Glutamatergic neuron (in vitro differentiated cells): ENCODE results near the gene MRPS5. TPM values are rescaled to one million over a fixed set of nuclear protein-coding genes. Genes with fewer than 3 reads are reported as not detected.

ENCODE experiments used
- DNase-seq: peaks from one replicate; pipeline ENCODE4 v3.0.0; 2022
- H3K27ac Mint-ChIP-seq: one replicate; pipeline ENCODE4 v1.8.0; 2020; ENCODE audit warnings: mild to moderate bottlenecking, mixed read lengths, inconsistent platforms; ENCODE audit not compliant: unreplicated experiment
- H3K27me3 Mint-ChIP-seq: one replicate; pipeline ENCODE4 v1.8.0; 2020; ENCODE audit warnings: mild to moderate bottlenecking, moderate library complexity, mixed read lengths, inconsistent platforms; ENCODE audit not compliant: unreplicated experiment
- H3K36me3 Mint-ChIP-seq: one replicate; pipeline ENCODE4 v1.8.0; 2020; ENCODE audit warnings: mild to moderate bottlenecking, mixed read lengths, inconsistent platforms; ENCODE audit not compliant: unreplicated experiment
- H3K4me1 Mint-ChIP-seq: one replicate; pipeline ENCODE4 v1.8.0; 2020; ENCODE audit warnings: mild to moderate bottlenecking, low read depth, mixed read lengths, inconsistent platforms; ENCODE audit not compliant: unreplicated experiment
- H3K4me3 Mint-ChIP-seq: one replicate; pipeline ENCODE4 v1.8.0; 2020; ENCODE audit warnings: mild to moderate bottlenecking, mixed read lengths, inconsistent platforms; ENCODE audit not compliant: unreplicated experiment
- H3K9me3 Mint-ChIP-seq: one replicate; pipeline ENCODE4 v1.8.0; 2020; ENCODE audit warnings: mild to moderate bottlenecking, moderate library complexity, mixed read lengths, inconsistent platforms; ENCODE audit not compliant: unreplicated experiment
- total RNA-seq: library from RNA; stranded (reverse); fragmentation: NEBNext Ultra II Directional; extraction: Animal tissue kit (Norgen Biotek cat#: 25700); gene quantifications from one replicate; pipeline ENCODE4 v1.2.1, GENCODE V29; 2021; ENCODE audit not compliant: unreplicated experiment
- TF ChIP-seq, protein P1 (sequence below): fragments of 200-600 bp; sonication (generic); IDR thresholded peaks from one replicate; pipeline ENCODE4 v1.5.0; 2021; ENCODE audit not compliant: partially characterized antibody, unreplicated experiment

The MRPS5 gene
- total RNA-seq, 1 donor from 2014 or later: 68.7 TPM

DNA sequence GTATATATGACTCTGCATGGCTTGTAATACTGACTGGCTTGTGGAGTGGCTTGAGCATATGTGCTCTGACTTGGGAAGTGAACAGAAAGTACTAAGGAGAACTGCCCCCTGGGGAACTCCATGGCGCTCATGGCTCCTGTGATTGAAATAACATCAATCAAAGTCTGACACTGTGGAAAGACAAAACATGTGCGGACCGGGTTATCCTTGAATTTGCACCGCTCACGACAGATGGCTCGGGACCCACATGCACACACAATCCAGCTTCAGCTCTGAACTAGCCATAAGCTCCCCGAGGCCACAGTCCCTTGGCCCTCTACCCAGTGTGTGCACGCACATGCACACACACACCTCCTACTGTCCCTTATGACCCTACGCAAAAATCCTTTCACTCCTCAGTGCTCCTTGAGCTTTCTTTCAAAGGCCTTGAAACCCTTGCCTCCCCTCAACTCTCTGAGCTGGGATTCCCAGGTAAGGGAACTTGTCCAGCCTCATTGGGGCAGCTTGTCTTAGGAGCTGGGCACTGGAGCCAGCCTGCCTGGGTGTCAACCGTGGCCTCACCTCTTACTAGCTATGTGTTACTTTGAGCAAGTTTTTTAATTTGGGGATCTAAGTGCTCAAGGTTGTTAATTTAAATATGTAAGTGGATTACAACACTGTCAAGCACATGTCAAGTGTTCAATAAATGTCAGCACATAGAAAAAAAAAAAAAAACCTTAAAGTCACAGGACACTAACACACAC is 43.6 kb downstream of the MRPS5 start:
- H3K36me3 Mint-ChIP-seq: no peaks in the 10 kb centered on the region

DNA sequence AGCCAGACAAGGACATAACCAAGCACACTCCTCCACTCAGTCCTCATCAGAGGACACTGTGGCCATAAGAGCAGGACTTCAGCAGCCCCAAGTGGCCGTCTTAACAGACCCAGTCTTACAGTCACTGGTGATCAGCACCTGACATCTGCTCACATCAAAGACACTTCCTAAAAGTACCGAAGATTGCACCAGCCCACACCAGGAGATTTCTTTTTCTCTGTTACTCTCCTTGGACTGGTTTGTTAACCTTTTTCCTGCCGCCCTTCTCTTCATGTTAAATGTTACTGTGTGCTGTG is 44.1 kb downstream of the MRPS5 start:
- TF ChIP-seq, protein P1, sequence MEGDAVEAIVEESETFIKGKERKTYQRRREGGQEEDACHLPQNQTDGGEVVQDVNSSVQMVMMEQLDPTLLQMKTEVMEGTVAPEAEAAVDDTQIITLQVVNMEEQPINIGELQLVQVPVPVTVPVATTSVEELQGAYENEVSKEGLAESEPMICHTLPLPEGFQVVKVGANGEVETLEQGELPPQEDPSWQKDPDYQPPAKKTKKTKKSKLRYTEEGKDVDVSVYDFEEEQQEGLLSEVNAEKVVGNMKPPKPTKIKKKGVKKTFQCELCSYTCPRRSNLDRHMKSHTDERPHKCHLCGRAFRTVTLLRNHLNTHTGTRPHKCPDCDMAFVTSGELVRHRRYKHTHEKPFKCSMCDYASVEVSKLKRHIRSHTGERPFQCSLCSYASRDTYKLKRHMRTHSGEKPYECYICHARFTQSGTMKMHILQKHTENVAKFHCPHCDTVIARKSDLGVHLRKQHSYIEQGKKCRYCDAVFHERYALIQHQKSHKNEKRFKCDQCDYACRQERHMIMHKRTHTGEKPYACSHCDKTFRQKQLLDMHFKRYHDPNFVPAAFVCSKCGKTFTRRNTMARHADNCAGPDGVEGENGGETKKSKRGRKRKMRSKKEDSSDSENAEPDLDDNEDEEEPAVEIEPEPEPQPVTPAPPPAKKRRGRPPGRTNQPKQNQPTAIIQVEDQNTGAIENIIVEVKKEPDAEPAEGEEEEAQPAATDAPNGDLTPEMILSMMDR: no peak
- Mint-ChIP-seq H3K27ac (peak overlapping the region; percentile 93), H3K36me3 (no peaks in the 10 kb centered on the region), H3K4me3 (peak overlapping the region; percentile 85), H3K4me1 (peaks cover 18% of the 10 kb centered on the region), H3K27me3 (peaks cover 11% of the 10 kb centered on the region), H3K9me3 (peaks cover 19% of the 10 kb centered on the region)
- no peak for DNase-seq

More for the DNA sequence above, 43.6 kb downstream of the MRPS5 start:
- H3K4me1 Mint-ChIP-seq: peaks cover 18% of the 10 kb centered on the region
- peak overlapping the region; percentile 93 for H3K27ac Mint-ChIP-seq
- H3K9me3 Mint-ChIP-seq: peaks cover 19% of the 10 kb centered on the region
- peak overlapping the region; percentile 85 for H3K4me3 Mint-ChIP-seq
- peak; percentile 65 for DNase-seq
- TF ChIP-seq, protein P1: no peak
- H3K27me3 Mint-ChIP-seq: peaks cover 11% of the 10 kb centered on the region

DNA sequence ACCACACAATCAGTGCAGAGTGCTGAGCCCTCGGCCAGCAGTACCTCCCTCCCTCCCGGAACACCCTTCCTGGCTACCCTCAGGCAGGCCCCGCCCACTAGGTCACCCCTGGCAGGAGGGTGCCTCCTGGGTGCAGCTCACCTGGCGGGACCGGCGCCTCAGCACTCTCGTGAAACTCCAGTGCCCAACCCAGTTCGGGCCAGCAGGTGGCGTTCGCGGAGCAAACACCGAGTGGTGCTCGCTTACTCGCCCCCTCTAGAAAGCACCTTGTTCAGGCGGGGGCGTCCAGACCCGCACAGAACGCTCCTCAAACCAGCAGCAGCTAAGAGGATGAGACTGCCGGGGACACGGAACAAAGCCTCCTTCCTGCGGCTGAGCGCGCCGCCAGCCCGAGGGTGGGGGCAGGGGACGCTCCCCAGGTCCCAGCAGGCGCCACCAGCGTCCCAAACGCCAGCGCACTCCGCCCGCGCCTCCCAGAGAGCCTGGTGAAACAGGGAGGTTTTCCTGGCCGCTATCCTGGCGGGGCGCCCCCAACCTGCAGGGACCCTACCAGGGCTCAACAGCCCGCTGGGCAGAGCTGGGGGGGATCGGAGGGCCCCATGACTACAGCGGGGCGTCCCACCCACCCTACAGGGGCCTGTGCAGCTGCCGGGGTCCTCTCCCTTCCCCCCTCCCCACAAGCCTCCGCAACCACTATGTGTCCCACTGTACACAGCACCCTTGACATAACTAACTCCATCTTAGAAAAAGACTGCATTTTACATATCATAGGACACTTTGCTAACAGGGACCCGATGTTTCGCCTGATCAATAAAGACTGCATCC is 44.7 kb downstream of the MRPS5 start:
- peaks cover 11% of the 10 kb centered on the region for H3K27me3 Mint-ChIP-seq
- TF ChIP-seq, protein P1: peak; percentile 93
- peaks cover 19% of the 10 kb centered on the region for H3K9me3 Mint-ChIP-seq
- peaks cover 18% of the 10 kb centered on the region for H3K4me1 Mint-ChIP-seq
- peak overlapping the region; percentile 93 for H3K27ac Mint-ChIP-seq
- peak overlapping the region; percentile 85 for H3K4me3 Mint-ChIP-seq
- peak; percentile 91 for DNase-seq
- H3K36me3 Mint-ChIP-seq: no peaks in the 10 kb centered on the region

DNA sequence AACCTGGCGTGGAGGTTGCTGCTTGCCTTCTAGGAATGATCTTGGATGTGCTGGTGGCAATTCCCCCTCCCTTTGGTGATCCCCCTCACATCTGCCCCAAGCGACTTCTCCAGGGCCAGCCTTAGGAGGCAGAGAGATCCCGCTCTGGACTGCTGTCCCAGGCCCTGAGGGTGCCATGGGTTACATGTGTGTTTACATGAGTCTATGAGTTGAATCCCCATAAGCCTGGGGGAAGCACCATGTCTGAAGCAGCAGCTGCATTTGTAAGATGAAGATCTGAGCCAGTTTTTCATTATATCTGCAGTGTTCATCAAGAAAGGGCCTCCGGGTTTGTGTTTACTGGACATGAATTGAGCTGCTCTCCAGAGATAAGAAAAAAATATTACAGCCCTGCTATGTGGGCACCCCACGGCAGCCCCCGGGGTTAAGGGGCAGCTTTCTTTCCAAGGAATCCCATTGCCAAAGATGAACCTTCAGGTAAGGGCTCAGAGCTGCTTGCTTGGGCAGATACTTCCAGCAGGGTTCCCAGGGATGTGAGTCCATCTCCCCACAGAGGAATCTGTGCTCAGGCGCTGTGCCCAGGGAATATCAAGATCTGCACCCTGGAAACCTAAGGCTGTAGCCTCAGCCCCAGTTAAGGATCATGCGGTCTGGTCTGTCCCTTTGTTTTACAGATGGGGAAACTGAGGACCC is 46.0 kb downstream of the MRPS5 start:
- Mint-ChIP-seq H3K27me3 (peaks cover 11% of the 10 kb centered on the region), H3K27ac (no peak overlapping the region), H3K9me3 (peaks cover 19% of the 10 kb centered on the region), H3K4me3 (peak overlapping the region; percentile 11), H3K4me1 (peaks cover 18% of the 10 kb centered on the region), H3K36me3 (peaks cover 4% of the 10 kb centered on the region)
- TF ChIP-seq, protein P1: no peak
- no peak for DNase-seq
